Ramos (cell line): ENCODE measurements around the gene TXNRD2.

ENCODE experiments used
- in situ Hi-C: fragments of 300-500 bp; cut with MboI; formaldehyde crosslinking; loops from one replicate; pipeline ENCODE4 v1.14.3; 2022; ENCODE audit warnings: low sequenced_read_pairs; ENCODE audit not compliant: unreplicated experiment

The TXNRD2 gene

DNA sequence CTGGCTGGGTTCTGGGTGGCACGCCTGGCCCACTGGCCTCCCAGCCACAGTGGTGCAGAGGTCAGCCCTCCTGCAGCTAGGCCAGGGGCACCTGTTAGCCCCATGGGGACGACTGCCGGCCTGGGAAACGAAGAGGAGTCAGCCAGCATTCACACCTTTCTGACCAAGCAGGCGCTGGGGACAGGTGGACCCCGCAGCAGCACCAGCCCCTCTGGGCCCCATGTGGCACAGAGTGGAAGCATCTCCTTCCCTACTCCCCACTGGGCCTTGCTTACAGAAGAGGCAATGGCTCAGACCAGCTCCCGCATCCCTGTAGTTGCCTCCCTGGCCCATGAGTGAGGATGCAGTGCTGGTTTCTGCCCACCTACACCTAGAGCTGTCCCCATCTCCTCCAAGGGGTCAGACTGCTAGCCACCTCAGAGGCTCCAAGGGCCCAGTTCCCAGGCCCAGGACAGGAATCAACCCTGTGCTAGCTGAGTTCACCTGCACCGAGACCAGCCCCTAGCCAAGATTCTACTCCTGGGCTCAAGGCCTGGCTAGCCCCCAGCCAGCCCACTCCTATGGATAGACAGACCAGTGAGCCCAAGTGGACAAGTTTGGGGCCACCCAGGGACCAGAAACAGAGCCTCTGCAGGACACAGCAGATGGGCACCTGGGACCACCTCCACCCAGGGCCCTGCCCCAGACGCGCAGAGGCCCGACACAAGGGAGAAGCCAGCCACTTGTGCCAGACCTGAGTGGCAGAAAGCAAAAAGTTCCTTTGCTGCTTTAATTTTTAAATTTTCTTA is 27.7 kb upstream of the TXNRD2 start:
- in situ Hi-C loops: loop anchor here (10.0 kb wide), 1 partner anchor 315 kb away; no protein-coding TSS in a partner anchor

DNA sequence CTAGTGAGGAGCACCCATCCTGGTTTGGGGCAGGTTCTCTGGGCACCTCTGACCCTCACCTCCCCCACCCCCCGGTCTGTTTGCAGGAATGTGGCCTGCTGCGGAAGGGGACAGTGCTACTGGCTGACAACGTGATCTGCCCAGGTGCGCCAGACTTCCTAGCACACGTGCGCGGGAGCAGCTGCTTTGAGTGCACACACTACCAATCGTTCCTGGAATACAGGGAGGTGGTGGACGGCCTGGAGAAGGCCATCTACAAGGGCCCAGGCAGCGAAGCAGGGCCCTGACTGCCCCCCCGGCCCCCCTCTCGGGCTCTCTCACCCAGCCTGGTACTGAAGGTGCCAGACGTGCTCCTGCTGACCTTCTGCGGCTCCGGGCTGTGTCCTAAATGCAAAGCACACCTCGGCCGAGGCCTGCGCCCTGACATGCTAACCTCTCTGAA is 26.9 kb upstream of the TXNRD2 start:
- in situ Hi-C loops: loop anchor here (10.0 kb wide), 1 partner anchor 316 kb away; no protein-coding TSS in a partner anchor

DNA sequence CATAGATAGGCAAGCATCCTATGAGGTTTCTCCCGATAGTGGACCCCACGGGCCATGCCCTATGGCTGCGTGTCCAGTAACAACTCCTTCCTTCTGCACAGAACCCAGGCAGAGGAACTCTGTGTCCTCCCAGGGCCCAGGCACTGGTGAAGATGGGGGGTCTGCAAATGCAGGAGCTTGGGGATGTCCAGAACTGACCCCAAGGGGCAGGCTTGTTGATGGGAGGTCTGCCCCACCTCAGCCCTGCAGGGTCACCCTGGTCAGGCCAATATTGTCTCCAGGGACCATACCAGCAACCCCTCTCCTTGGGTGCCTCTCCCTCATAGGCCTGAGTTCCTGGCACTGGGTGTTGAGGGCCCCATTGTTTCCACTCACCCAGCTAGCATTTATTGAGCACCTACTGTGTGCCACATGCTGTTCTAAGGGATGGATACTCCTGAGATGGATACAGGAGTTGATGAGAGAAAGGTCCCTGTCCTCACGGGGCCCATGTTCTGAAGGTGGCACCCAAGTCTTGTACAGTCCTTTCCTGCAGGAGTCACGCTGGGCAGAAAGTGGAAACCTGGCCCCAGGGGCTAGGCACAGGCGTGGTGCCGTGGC is 26.3 kb upstream of the TXNRD2 start:
- in situ Hi-C loops: loop anchor here (10.0 kb wide), 1 partner anchor 317 kb away; no protein-coding TSS in a partner anchor

DNA sequence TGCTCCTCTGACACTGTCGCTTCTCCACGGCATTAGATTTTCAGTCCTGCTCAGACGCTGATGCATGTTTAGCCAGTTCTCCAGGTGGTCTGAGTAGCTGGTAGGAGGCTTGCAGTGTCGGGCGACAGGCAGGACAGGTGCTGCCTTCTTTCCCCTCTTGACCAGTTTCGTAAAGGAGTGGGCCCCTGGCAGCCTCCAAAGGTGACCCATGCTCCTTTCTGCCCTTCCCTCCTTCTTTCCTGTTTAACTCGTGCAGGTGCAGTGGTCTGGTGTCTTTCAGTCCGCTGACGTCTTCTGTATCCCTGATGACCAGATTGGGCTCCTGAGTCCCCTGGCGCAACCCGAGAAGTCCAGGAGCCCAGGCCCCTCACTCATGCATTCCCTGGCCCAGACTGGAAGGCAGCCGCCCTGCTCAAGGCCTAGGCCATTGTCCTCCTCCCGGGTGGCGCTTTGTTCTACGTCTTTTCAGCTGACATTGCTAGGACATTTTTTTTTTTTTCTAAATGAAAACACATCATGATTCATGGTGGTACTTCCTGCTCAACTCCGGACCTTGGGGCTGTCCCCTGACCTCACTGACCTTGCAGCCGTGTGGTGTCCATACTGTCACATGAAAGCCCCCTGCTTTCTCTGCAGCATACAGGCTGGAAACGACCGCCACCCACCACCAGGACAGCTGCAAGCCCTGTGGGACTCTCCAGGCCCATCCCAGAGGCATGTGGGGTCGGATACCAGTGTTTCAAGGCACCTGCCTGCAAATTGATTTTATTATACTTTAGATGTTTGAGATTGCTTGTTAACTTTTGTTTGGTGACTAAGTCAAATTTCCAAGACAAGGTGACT is 25.5 kb upstream of the TXNRD2 start:
- in situ Hi-C loops: loop anchor here (10.0 kb wide), 1 partner anchor 318 kb away; no protein-coding TSS in a partner anchor

DNA sequence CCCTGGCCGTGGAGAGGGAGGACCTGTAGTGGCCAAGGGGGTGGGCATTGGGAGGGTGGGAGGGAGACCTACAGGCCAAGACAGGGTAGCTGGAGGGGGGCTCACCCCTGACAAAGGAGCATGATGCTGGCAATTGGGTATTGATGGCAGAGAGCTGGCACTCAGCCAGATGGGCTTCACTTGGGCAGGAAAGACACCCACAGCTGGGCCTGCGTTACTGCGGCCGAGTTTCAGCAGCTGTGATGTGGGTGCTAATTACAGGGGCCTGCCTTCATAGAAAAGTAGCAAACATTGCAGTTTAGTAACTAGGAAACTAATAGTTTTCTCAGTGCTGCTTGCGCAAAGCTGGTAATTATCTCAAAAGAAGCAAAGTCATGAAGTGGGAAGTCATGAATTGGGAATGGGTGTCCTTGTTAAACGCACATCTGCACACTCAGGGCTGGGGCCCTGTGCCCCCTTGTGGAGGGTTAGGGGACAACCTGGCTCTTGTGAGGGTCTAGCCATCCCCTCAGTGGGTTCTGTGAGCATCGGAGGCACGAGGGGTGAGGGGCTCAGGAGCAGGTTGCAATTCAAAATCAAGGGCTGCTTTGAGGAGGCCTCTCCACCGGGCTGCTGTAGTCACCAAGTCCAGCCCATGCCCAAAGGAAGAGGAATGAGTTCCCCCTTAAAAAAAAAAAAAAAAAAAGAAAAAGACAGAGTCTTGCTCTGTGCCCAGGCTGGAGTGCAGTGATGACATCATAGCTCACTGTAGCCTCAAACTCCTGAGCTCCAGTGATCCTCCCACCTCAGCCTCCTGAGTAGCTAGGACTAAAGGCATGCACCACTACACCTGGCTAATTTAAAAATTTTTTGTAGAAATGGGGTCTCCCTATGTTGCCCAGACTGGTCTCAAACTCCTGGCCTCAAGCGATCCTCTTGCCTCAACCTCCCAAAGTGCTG is 24.4 kb upstream of the TXNRD2 start:
- in situ Hi-C loops: loop anchor here (10.0 kb wide), 1 partner anchor 319 kb away; no protein-coding TSS in a partner anchor

DNA sequence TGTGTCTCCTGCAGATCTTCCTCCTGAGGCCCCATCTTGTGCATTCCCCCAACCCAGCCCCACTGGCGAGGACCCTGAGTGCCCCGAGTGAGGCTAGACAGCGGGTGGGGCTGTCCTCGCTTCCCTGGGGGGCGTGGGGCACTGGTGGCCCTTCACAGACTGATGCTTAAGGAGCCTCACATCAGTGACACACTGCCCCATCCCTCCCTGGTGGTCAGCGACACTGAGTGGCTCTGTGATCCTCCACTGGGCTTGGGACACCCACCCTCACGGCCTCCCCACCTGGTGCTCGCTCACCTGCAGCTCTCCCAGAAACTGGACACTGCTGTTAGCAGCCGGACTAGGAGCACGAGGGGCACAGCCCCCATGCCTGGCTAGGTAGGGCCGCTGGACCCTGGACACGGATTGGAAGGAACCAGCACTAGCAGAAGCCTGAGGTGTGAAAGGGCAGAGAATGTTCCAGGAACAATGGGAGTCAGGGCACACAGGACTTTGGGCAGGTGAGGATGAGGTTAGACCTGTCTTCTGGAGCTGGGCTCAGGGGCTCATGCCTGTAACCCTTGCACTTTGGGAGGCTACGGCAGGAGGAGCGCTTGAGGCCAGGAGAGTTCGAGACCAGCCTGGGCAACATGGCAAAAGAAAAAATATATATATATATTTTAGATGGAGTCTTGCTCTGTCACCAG is 23.2 kb upstream of the TXNRD2 start:
- in situ Hi-C loops: loop anchor here (10.0 kb wide), 1 partner anchor 320 kb away; no protein-coding TSS in a partner anchor

DNA sequence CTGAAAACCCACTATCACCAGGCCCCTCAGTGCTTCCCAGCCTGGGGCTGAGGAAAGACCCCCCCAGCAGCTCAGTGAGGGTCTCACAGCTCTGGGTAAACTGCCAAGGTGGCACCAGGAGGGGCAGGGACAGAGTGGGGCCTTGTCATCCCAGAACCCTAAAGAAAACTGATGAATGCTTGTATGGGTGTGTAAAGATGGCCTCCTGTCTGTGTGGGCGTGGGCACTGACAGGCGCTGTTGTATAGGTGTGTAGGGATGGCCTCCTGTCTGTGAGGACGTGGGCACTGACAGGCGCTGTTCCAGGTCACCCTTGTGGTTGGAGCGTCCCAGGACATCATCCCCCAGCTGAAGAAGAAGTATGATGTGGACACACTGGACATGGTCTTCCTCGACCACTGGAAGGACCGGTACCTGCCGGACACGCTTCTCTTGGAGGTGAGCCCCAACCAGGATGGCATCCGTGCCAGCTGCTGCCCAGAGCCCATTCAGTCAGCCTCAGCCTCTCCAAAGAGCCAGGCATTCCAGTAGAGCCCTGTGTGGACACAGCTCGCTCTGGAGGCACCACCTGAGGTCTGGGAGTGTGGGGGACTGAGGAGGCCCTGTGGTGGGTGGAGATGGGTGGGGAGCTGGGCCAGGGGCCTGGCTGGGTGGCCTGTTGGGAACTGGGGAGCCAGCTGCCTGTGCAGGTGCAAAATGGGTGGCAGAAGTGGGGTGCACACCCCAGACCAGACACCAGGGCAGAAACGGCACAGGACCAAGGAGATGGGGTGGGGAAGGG is 22.4 kb upstream of the TXNRD2 start:
- in situ Hi-C loops: loop anchor here (10.0 kb wide), 1 partner anchor 321 kb away; no protein-coding TSS in a partner anchor

DNA sequence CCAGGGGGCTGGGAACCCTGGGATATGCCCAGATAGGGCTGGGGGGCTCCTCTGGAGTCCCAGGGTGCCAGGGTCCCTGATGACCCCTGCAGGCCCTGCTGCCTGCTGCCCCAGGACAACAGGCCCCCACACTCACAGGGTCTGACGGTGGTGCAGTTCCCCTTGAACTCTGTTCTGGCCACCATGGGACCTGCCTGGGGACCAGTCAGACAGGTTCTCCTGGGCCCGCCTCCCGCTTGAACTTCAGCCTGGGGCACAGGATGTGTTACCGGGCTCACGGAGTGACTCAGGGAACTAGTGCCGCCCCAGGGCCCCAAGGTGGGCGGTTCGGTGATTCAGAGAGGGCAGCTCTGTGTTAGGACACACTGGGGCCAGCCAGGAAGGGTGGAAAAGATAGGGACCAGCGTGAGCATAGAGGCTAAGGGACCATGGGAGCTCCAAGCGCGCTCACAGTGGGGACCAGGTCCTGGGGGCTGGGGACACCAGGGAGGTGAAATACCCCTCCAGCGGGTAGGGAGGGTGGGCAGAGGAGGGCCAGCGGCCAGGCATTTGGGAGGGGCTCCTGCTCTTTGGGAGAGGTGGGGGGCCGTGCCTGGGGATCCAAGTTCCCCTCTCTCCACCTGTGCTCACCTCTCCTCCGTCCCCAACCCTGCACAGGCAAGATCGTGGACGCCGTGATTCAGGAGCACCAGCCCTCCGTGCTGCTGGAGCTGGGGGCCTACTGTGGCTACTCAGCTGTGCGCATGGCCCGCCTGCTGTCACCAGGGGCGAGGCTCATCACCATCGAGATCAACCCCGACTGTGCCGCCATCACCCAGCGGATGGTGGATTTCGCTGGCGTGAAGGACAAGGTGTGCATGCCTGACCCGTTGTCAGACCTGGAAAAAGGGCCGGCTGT is 21.5 kb upstream of the TXNRD2 start:
- in situ Hi-C loops: loop anchor here (10.0 kb wide), 1 partner anchor 322 kb away; no protein-coding TSS in a partner anchor

DNA sequence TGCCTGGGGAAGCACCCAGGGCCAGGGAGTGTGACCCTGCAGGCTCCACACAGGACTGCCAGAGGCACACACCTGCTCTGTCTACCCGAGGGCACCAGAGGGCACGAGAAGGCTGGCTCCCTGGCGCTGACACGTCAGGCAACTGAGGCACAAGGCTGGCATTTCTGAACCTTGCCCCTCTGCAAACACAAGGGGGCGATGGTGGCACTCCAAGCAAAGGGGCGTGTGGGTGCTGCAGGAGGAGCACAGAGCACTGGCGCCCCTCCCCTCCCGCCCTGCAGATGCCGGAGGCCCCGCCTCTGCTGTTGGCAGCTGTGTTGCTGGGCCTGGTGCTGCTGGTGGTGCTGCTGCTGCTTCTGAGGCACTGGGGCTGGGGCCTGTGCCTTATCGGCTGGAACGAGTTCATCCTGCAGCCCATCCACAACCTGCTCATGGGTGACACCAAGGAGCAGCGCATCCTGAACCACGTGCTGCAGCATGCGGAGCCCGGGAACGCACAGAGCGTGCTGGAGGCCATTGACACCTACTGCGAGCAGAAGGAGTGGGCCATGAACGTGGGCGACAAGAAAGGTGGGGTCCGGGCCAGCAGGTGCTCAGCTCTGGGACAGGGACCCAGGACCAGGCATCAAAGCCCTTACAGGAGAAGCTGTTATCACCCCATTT is 20.8 kb upstream of the TXNRD2 start:
- in situ Hi-C loops: loop anchor here (10.0 kb wide), 1 partner anchor 322 kb away; no protein-coding TSS in a partner anchor

DNA sequence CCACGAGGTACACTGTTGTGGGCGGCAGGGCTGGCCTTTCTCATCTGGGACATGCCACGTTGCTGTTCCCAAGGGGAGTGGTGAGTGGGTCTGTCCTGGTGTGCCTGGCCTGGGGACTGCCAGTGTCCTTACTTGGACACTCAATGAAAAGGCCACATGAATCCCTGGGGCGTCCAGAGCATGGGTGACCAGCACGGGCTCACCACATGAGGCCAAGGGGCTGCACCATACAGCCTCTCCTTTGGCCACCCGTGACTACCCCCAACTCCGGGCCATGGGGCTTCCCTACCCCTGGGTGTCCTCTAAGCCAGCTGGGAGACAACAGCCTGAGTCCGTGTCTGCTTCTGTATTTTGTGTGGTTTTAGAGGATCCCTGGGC is 20.2 kb upstream of the TXNRD2 start:
- in situ Hi-C loops: loop anchor here (10.0 kb wide), 1 partner anchor 323 kb away; no protein-coding TSS in a partner anchor

DNA sequence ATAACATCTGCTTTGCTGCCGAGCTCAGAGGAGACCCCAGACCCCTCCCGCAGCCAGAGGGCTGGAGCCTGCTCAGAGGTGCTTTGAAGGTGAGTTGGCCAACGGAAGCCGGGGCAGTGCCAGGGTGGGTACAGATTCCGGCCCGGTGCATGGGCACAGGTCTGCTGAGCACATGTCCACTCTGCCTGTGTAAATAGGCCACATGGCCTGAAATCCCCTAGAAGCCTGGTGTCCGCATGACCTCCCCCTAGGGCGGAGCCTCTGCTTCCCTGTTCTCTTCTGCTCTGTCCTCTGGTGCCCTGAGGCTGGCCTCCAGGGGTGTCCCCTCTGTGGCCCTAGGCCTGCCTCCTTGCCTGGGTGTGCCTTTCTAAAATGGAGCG is 19.6 kb upstream of the TXNRD2 start:
- in situ Hi-C loops: loop anchor here (10.0 kb wide), 1 partner anchor 324 kb away; no protein-coding TSS in a partner anchor

DNA sequence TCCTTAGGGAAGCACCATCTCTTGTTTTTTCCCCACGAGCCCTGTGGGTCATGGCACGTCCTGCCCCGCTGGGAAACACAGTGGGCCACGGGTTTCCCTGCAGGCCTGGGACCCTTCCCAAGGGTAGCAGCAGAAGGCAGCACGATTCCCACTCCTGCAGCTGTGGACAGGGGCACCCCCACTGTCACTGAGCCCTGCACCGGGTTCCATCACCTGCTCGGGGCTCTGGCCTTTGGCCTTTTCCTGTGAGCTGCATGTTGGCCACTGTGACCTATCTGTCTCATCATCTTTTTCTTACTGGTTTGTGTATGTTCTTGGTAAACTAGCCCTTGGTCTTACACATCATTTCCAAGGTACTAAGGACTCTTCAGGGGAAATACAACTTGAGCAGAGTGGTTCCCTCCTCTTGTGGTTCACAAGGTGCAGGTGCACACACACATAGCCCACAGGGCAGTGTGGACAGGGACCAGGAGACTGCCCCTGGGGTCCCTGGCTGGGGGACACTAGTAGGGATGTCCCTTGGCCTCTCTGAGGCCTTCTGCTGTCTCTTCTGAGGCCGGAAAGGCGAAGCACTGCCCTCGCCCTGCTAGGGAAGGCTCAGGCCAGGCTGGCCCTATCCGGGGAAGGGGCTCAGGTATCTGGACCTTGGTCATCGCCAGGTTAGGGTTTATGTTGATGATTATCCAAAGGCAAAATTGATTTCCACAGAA is 19.0 kb upstream of the TXNRD2 start:
- in situ Hi-C loops: loop anchor here (10.0 kb wide), 1 partner anchor 324 kb away; no protein-coding TSS in a partner anchor

DNA sequence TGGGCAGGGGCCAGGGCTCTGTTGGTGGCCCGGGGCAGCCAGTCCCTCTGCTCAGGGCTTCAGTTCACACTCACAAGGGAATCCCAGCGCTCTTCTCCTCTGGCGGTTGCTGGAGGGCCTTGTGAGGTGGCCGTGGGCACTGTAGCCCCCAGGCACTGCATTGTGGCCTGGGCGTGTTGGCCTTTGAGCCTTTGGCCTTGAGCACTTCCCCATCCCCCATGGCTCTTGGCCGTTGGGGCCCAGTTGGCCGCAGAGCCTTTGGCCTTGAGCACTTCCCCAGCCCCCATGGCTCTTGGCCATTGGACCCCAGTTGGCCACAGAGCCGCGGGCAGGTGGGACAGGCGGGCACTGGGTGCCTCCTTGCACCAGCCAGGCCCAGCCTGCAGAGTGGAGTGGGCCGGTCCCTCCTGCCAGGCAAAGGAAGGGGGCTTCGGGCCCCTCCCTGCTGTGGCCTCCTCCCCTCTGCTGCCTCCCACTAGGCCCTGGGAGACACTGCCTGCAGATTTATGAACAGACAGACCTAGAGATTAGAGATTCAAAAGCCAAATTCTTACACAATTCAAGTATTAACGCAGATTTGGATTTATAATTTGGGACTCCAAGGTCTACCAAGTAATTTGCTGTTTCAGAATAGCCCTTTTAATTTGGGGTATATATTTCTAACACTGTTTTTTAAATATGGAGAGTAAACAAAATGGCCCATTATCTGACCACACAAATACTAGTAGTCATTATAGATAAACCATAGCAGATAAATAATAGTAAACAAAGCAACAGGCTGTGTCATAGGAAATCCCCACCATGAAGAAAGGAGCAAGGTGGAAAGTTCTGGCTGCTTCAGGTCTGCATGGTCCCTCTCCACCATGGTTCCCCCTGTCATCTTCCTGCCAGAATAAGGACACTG is 18.2 kb upstream of the TXNRD2 start:
- in situ Hi-C loops: loop anchor here (10.0 kb wide), 1 partner anchor 325 kb away; no protein-coding TSS in a partner anchor

DNA sequence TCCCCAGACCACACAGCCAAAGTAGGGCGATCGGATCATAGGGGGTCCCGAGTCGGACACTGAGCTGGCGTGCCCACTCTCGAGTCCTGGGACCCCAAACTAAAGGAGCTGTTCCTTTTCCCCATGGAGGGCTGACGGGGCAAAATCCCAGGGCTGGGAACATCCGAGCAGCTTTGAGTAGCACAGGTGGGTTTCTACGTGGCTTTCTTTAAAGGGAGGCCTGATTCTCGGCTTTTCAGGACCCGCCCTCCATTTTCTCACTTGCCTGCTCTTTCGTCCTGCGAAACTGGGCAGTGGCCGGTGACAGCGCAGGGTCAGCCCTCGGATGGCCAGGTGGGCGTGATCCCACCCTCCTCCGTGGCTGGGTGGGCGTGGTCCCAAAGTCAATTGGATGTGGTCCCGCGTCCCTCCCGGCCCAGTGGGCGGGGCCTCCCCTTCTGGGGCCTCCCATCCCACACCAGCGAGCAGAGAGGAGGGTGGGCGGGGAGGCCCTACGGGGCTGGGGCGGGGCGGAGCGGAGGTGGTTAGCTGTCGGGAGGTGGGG is 17.5 kb upstream of the TXNRD2 start:
- in situ Hi-C loops: no loop called here
